HG02759 (cell line): ENCODE measurements around the gene GLRA3.
A peak's percentile ranks its signal among the peaks of the same experiment; 100 is the strongest.

Experiments
- ATAC-seq: cut with Tn5 transposase; IDR thresholded peaks from one replicate; pipeline ENCODE4 v1.9.1; 2021; ENCODE audit warnings: mild to moderate bottlenecking, moderate library complexity; ENCODE audit not compliant: unreplicated experiment

GLRA3 gene

DNA sequence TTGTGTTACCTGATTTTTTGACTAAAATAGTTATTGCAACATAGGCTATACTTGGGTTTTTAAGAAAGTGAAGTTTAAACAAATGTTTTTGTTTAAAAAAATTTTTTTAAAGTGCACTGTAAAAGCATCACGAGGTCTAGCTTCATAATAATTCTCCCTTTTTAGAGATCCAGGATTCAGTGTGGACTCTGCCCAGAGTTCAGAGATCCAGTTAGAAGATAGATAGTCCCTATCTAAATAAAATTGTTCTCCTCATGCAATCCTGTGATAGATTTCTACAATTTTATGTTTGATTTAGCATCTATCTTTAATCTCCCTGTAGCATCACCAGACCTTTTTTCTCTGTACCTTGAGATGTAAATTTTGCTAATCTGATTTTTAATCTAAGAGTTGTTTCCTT is 221.3 kb downstream of the GLRA3 start:
- ATAC-seq = no peak

- ATAC-seq = no peak
Observed at GRCh38 chr4:174604198-174604597, 224.8 kb downstream of the GLRA3 start.

- ATAC-seq = no peak
Observed at GRCh38 chr4:174600391-174600790, 228.7 kb downstream of the GLRA3 start.

DNA sequence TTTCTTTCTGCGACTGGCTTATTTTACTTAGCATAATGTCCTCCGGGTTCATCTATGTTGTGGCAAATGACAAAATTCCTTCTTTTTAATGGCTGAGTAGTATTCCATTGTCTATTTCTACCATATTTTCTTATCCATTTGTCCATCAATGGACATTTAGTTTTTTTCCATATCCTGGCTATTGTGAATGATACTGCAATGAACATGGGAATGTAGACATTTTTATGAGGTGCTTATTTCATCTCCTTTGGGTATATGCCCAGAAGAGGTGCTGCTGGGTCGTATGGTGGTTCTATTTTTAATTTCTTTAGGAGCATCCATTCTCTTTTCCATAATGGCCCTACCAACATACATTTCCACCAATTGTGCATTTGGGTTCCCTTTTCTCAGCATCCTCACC is 230.2 kb downstream of the GLRA3 start:
- no peak for ATAC-seq

GRCh38 chr4:174596513-174596912 is 232.5 kb downstream of the GLRA3 start:
- no peak for ATAC-seq

DNA sequence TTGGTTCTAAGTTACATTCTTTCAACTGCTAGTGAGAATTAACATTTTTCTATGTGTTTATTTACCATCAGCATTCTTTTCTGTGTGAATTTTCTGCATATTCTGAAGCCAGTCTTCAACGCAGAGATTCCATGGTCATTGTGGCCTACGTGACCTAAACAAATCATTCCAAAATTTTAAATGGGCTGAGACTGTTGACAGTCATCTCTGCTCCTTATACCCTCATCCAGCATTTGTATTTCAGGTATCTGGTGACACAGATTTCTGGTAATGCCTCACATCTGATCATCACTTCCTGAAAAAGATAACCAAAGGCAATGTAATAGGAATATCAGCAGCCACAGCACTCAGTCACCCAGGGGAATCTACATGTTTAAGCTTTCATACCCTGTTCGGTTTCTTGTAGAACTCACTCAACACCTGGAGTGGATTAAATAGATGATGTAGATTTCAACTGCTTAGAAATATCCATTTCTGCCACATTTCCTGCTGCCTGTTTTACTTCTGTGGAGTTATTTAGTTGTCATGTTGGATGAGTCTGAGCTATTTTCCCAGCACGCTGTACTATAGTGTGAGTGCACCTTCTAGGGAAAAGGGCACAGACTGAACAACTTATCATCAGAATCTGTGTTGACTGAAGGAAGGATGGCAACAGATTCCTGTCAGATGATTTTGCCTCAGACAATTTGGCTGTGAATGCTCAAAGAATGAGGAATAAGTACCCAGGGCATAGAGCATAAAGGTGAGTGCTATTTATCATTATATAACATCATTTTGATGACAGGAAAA is 233.7 kb downstream of the GLRA3 start:
- no peak for ATAC-seq

GRCh38 chr4:174593701-174594100 is 235.3 kb downstream of the GLRA3 start:
- no peak for ATAC-seq

GRCh38 chr4:174592985-174593335 is 236.1 kb downstream of the GLRA3 start:
- no peak for ATAC-seq

- ATAC-seq = no peak
Observed at GRCh38 chr4:174592256-174592984, 236.6 kb downstream of the GLRA3 start.

- peak; percentile 88 for ATAC-seq
Observed at GRCh38 chr4:174591243-174592021, 237.6 kb downstream of the GLRA3 start.

- ATAC-seq = no peak
Observed at GRCh38 chr4:174590336-174590735, 238.7 kb downstream of the GLRA3 start.
